ENCODE data around the gene ZNF524.

ZNF524 gene

GRCh38 chr19:55632463-55632834, 32.4 kb downstream of the ZNF524 start:
- H3K4me3 ChIP-seq (ENCODE audit: low read depth, low read length), result no peak overlapping the region
- TF ChIP-seq, protein P1, sequence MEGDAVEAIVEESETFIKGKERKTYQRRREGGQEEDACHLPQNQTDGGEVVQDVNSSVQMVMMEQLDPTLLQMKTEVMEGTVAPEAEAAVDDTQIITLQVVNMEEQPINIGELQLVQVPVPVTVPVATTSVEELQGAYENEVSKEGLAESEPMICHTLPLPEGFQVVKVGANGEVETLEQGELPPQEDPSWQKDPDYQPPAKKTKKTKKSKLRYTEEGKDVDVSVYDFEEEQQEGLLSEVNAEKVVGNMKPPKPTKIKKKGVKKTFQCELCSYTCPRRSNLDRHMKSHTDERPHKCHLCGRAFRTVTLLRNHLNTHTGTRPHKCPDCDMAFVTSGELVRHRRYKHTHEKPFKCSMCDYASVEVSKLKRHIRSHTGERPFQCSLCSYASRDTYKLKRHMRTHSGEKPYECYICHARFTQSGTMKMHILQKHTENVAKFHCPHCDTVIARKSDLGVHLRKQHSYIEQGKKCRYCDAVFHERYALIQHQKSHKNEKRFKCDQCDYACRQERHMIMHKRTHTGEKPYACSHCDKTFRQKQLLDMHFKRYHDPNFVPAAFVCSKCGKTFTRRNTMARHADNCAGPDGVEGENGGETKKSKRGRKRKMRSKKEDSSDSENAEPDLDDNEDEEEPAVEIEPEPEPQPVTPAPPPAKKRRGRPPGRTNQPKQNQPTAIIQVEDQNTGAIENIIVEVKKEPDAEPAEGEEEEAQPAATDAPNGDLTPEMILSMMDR (IDR thresholded peaks at IDR 0.05; ENCODE audit: borderline replicate concordance, insufficient read depth, low read depth, low read length), result peak; percentile 67; the same call in 1 of the 2 replicates

- no peak overlapping the region for H3K4me3 ChIP-seq (ENCODE audit: low read depth, low read length)
- TF ChIP-seq, protein P1 (IDR thresholded peaks at IDR 0.05; ENCODE audit: borderline replicate concordance, insufficient read depth, low read depth, low read length), result no peak
Observed at GRCh38 chr19:55633861-55634260, 33.8 kb downstream of the ZNF524 start.

DNA sequence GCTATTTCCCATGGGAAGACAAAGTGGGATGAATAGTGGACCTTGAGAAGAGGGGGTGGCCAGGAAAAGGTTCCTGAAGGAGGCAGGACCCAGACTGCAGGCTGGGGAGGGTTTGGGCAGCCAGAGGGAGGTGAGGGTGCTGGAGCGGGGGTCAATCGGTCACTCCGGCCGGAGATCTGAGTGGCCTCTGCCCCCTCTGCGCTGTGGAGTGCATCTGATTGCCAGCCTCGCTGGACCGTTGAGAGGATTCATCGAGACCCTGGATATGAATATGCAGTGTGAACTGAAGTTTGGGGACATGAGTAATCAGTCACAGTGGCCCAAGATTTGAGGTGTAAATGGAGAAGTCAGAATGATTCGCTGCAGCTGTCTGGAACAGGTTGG, 35.2 kb downstream of the ZNF524 start:
- peak overlapping the region; percentile 94 for H3K4me3 ChIP-seq (ENCODE audit: low read depth, low read length)
- TF ChIP-seq, protein P1 (IDR thresholded peaks at IDR 0.05; ENCODE audit: borderline replicate concordance, insufficient read depth, low read depth, low read length), result no peak

GRCh38 chr19:55635856-55636440, 35.9 kb downstream of the ZNF524 start:
- TF ChIP-seq, protein P1 (IDR thresholded peaks at IDR 0.05; ENCODE audit: borderline replicate concordance, insufficient read depth, low read depth, low read length), result no peak
- H3K4me3 ChIP-seq (ENCODE audit: low read depth, low read length), result peak overlapping the region; percentile 94

DNA sequence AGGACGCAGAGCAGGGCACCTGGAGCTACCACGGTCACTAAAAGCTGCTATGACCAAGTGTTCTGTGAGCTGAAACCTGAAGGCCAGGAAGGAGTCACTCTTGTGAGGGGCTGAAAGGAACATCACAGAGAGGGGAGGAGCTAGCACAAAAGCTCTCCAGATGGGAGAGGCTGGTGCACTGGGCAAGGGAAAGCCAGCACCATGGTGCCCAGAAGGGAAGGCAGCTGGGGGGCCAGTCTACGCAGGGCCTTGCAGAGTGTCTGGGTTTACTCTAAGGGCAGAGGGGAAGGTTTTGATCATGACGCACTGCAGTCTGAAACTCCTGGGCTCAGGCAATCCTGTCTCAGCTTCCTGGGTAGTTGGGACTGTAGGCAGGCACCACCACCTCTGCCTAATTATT, 36.6 kb downstream of the ZNF524 start:
- H3K4me3 ChIP-seq (ENCODE audit: low read depth, low read length), result no peak overlapping the region
- TF ChIP-seq, protein P1 (IDR thresholded peaks at IDR 0.05; ENCODE audit: borderline replicate concordance, insufficient read depth, low read depth, low read length), result no peak

DNA sequence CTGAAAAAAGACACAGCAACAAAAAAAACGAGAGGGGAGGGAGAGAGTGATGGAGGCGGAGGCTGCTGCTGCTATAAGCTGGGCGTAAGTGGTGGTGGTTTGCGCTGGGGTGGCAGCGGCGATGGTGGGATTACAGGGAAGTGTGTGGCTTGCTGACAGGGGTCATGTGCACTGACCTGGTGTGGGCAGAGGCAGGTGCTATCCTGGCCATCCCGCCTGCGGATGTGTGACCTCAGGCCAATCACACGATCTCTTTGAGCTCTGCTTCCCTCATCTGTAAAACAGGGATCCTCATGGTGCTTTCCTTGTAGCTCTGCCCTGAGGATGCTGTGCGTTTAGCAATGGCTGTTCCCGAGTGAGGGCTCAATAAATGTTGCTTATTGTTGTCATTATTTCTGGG, 37.4 kb downstream of the ZNF524 start:
- TF ChIP-seq, protein P1 (IDR thresholded peaks at IDR 0.05; ENCODE audit: borderline replicate concordance, insufficient read depth, low read depth, low read length), result no peak
- H3K4me3 ChIP-seq (ENCODE audit: low read depth, low read length), result no peak overlapping the region

DNA sequence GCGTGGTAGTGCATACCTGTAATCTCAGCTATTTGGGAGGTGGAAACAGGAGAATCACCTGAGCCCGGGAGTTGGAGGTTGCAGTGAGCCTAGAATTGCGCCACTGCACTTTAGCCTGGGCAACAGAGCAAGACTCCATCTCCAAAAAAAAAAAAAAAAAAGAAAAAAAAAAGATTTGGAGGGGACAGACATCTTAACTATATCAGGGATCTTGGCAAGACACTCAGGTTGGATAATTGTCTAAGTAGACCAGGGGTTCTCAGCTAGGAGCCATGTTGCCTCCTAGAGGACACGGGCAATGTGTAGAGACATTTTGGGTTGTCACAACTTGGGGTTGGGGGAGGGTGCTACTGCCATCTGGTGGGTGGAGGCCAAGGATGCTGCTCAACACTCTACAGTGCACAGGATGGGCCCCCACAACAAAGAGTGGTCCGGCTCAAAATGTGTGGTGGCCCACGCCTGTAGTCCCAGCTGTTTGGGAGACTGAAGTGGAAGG, 38.8 kb downstream of the ZNF524 start:
- no peak overlapping the region for H3K4me3 ChIP-seq (ENCODE audit: low read depth, low read length)
- TF ChIP-seq, protein P1 (IDR thresholded peaks at IDR 0.05; ENCODE audit: borderline replicate concordance, insufficient read depth, low read depth, low read length), result peak; percentile 68

All from GM12875 (cell line).